Measurements from ENCODE around the gene CNTNAP2. TPM values are rescaled to one million over a fixed set of nuclear protein-coding genes. Genes with fewer than 3 reads are reported as not detected.

Gene CNTNAP2
- total and polyA plus RNA-seq, 2 of the 8 experiments (the other 6 are each of a cell fraction or from before 2014, with no cell fraction given): 27.9 to 71.0 TPM

DNA sequence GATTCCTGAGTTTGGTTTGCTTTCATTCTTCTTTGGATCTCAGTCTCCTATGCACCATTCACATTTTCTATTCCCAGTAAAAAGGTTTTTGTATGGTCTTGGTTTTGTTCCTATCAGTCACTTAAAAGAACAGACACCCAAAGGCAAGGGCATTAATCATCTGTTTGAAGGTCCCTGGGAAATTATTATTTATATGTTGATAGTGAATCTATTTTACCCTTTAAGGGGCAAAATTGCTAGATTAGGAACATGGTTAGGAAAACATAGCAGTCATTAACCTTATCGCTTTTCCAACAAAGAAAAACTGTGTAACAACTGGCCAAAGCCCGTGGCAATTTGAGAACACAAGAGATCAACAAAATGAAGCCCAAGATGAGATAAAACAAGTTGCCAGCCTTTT, 1327.3 kb downstream of the CNTNAP2 start (continued):
- TF ChIP-seq CTCF (IDR thresholded peaks at IDR 0.05; ENCODE audit: control extremely low read depth in 1 of 3, insufficient read depth in 1 of 3, low read depth in 1 of 3, low read length in 3 of 3) (no peak), RAD21 (IDR thresholded peaks at IDR 0.05 in 1 of 2, conservative IDR thresholded peaks at IDR 0.05 in 1 of 2; ENCODE audit: low read depth in 2 of 2, low read length in 2 of 2) (no peak), GTF2F1 (IDR thresholded peaks at IDR 0.05; ENCODE audit: borderline replicate concordance, low read depth, low read length) (no peak), TAF1 (IDR thresholded peaks at IDR 0.05; ENCODE audit: low read depth, low read length) (no peak), CHD7 (IDR thresholded peaks at IDR 0.05; ENCODE audit: insufficient replicate concordance, low read length) (no peak), JUN (IDR thresholded peaks at IDR 0.05; ENCODE audit: low read depth, low read length) (no peak)
